Right hindlimb (tissue), 1 donor: Measurements from ENCODE around the gene CDK5RAP3.
A peak's percentile ranks its signal among the peaks of the same experiment; 100 is the strongest.
"Not testable (repeated sequence)": the region's sequence is repeated elsewhere in the genome, so short reads cannot be mapped to it uniquely, and the experiment has no call there.

Source experiments
- DNase-seq: peaks from one replicate; pipeline ENCODE4 v3.0.0-alpha.2; 2018

Gene CDK5RAP3

GRCh38 chr17:47970725-47971499 lies at the start of gene CDK5RAP3:
TSS of gene CDK5RAP3 (plus strand) at chr17:47971113. CDS start at chr17:47971147, 34 bp downstream.
- DNase-seq = peak; percentile 100

GRCh38 chr17:47924785-47925677 lies 45.9 kb upstream of the CDK5RAP3 start:
- DNase-seq = no peak

GRCh38 chr17:47925678-47925988 lies 45.3 kb upstream of the CDK5RAP3 start:
- no peak for DNase-seq

- DNase-seq = no peak
Measured at GRCh38 chr17:47927821-47928400, 43.0 kb upstream of the CDK5RAP3 start.

GRCh38 chr17:47928415-47928814 lies 42.5 kb upstream of the CDK5RAP3 start:
- no peak for DNase-seq

- DNase-seq = peak; percentile 57
Measured at GRCh38 chr17:47929218-47930000, 41.5 kb upstream of the CDK5RAP3 start.

- no peak for DNase-seq
Measured at GRCh38 chr17:47931848-47932247, 39.1 kb upstream of the CDK5RAP3 start.

GRCh38 chr17:47934856-47935255 lies 36.1 kb upstream of the CDK5RAP3 start:
- DNase-seq = no peak

- not testable (repeated sequence) for DNase-seq
Measured at GRCh38 chr17:47935468-47935867, 35.4 kb upstream of the CDK5RAP3 start.

GRCh38 chr17:47935961-47936360 lies 35.0 kb upstream of the CDK5RAP3 start:
- no peak for DNase-seq

- DNase-seq = no peak
Measured at GRCh38 chr17:47937941-47938340, 33.0 kb upstream of the CDK5RAP3 start.

GRCh38 chr17:47941246-47942095 lies 29.4 kb upstream of the CDK5RAP3 start, which contains the start of gene PNPO:
TSS of gene PNPO (plus strand) at chr17:47941571. CDS start at chr17:47941676, 105 bp downstream.
- peak; percentile 95 for DNase-seq

GRCh38 chr17:47942096-47942510 lies 28.8 kb upstream of the CDK5RAP3 start:
- DNase-seq = no peak

GRCh38 chr17:47942568-47942967 lies 28.3 kb upstream of the CDK5RAP3 start:
- no peak for DNase-seq

- no peak for DNase-seq
Measured at GRCh38 chr17:47945080-47945479, 25.8 kb upstream of the CDK5RAP3 start.

GRCh38 chr17:47945529-47946508 lies 25.1 kb upstream of the CDK5RAP3 start:
- no peak for DNase-seq

GRCh38 chr17:47946516-47946915 lies 24.4 kb upstream of the CDK5RAP3 start:
- no peak for DNase-seq

- peak; percentile 48 for DNase-seq
Measured at GRCh38 chr17:47946929-47947397, 23.9 kb upstream of the CDK5RAP3 start.

GRCh38 chr17:47948706-47949196 lies 22.2 kb upstream of the CDK5RAP3 start:
- no peak for DNase-seq

GRCh38 chr17:47949197-47949759 lies 21.6 kb upstream of the CDK5RAP3 start:
- peak; percentile 93 for DNase-seq
